T-helper 2 cell treated with Interferon-gamma antibody and Interleukin-4, amounts not matched to agents 5 μg/mL and 100 μg/mL, for 36 hours (primary cell): ENCODE data around the gene CDKN2D.
"Not testable (repeated sequence)": the region's sequence is repeated elsewhere in the genome, so short reads cannot be mapped to it uniquely, and the experiment has no call there.

ENCODE experiments used
- DNase-seq: peaks from one replicate; pipeline ENCODE4 v3.0.0; 2021; ENCODE audit warnings: low spot score
- H3K27ac Mint-ChIP-seq: one replicate; pipeline ENCODE4 v1.8.0; 2021; ENCODE audit warnings: mild to moderate bottlenecking, mixed read lengths
- H3K27me3 Mint-ChIP-seq: one replicate; pipeline ENCODE4 v1.8.0; 2021; ENCODE audit warnings: low read depth, mixed read lengths
- H3K36me3 Mint-ChIP-seq: one replicate; pipeline ENCODE4 v1.8.0; 2021; ENCODE audit warnings: low read depth, mixed read lengths
- H3K4me1 Mint-ChIP-seq: one replicate; pipeline ENCODE4 v1.8.0; 2021; ENCODE audit warnings: low read depth, mixed read lengths
- H3K4me3 Mint-ChIP-seq: one replicate; pipeline ENCODE4 v1.8.0; 2022; ENCODE audit warnings: mild to moderate bottlenecking, moderate library complexity, mixed read lengths
- H3K9me3 Mint-ChIP-seq: one replicate; pipeline ENCODE4 v1.8.0; 2021; ENCODE audit warnings: mixed read lengths

CDKN2D gene

GRCh38 chr19:10538204-10538983, 30.4 kb downstream of the CDKN2D start:
- DNase-seq: no peak
- Mint-ChIP-seq H3K27me3 (peaks cover 30% of the 10 kb centered on the region), H3K36me3 (no peaks in the 10 kb centered on the region), H3K9me3 (no peaks in the 10 kb centered on the region), H3K4me1 (peaks cover 4% of the 10 kb centered on the region), H3K4me3 (no peak overlapping the region), H3K27ac (no peak overlapping the region)

GRCh38 chr19:10537668-10538067, 31.1 kb downstream of the CDKN2D start:
- Mint-ChIP-seq H3K4me3 (no peak overlapping the region), H3K27ac (no peak overlapping the region), H3K9me3 (peaks cover 2% of the 10 kb centered on the region), H3K27me3 (peaks cover 30% of the 10 kb centered on the region), H3K4me1 (peaks cover 2% of the 10 kb centered on the region), H3K36me3 (no peaks in the 10 kb centered on the region)
- DNase-seq: no peak

- H3K27me3 Mint-ChIP-seq: peaks cover 32% of the 10 kb centered on the region
- H3K9me3 Mint-ChIP-seq: peaks cover 8% of the 10 kb centered on the region
- H3K4me3 Mint-ChIP-seq: no peak overlapping the region
- peaks cover 2% of the 10 kb centered on the region for H3K4me1 Mint-ChIP-seq
- DNase-seq: no peak
- H3K36me3 Mint-ChIP-seq: no peaks in the 10 kb centered on the region
- no peak overlapping the region for H3K27ac Mint-ChIP-seq
Measured at GRCh38 chr19:10535613-10536012, 33.2 kb downstream of the CDKN2D start.

GRCh38 chr19:10533646-10534386, 35.0 kb downstream of the CDKN2D start:
- no peaks in the 10 kb centered on the region for H3K36me3 Mint-ChIP-seq
- H3K27ac Mint-ChIP-seq: no peak overlapping the region
- DNase-seq: no peak
- H3K9me3 Mint-ChIP-seq: peaks cover 8% of the 10 kb centered on the region
- H3K27me3 Mint-ChIP-seq: peaks cover 17% of the 10 kb centered on the region
- no peak overlapping the region for H3K4me3 Mint-ChIP-seq
- peaks cover under 1% of the 10 kb centered on the region for H3K4me1 Mint-ChIP-seq

- Mint-ChIP-seq H3K27ac (no peak overlapping the region), H3K27me3 (peaks cover 8% of the 10 kb centered on the region), H3K9me3 (peaks cover 8% of the 10 kb centered on the region), H3K4me3 (no peak overlapping the region), H3K36me3 (no peaks in the 10 kb centered on the region), H3K4me1 (no peaks in the 10 kb centered on the region)
- DNase-seq: no peak
Measured at GRCh38 chr19:10532457-10532856, 36.3 kb downstream of the CDKN2D start.

- not testable (repeated sequence) for H3K4me1 Mint-ChIP-seq, H3K27me3 Mint-ChIP-seq, DNase-seq, H3K27ac Mint-ChIP-seq, H3K4me3 Mint-ChIP-seq, H3K36me3 Mint-ChIP-seq, H3K9me3 Mint-ChIP-seq
Measured at GRCh38 chr19:10526887-10527286, 41.9 kb downstream of the CDKN2D start.

GRCh38 chr19:10525636-10526035, 43.1 kb downstream of the CDKN2D start:
- no peaks in the 10 kb centered on the region for H3K36me3 Mint-ChIP-seq
- no peaks in the 10 kb centered on the region for H3K4me1 Mint-ChIP-seq

GRCh38 chr19:10523135-10523636, 45.6 kb downstream of the CDKN2D start:
- Mint-ChIP-seq H3K4me3 (no peak overlapping the region), H3K4me1 (peaks cover 12% of the 10 kb centered on the region), H3K36me3 (no peaks in the 10 kb centered on the region), H3K27me3 (peaks cover 26% of the 10 kb centered on the region), H3K9me3 (no peaks in the 10 kb centered on the region), H3K27ac (no peak overlapping the region)
- DNase-seq: no peak

More at GRCh38 chr19:10525636-10526035, 43.1 kb downstream of the CDKN2D start:
- no peak for DNase-seq
- peaks cover 6% of the 10 kb centered on the region for H3K27me3 Mint-ChIP-seq
- no peak overlapping the region for H3K27ac Mint-ChIP-seq
- no peaks in the 10 kb centered on the region for H3K9me3 Mint-ChIP-seq
- H3K4me3 Mint-ChIP-seq: no peak overlapping the region

- Mint-ChIP-seq H3K9me3 (no peaks in the 10 kb centered on the region), H3K27ac (no peak overlapping the region)
- no peak for DNase-seq
Measured at GRCh38 chr19:10521461-10522171, 47.2 kb downstream of the CDKN2D start.

GRCh38 chr19:10520652-10521318, 48.0 kb downstream of the CDKN2D start:
- no peak for DNase-seq
- no peaks in the 10 kb centered on the region for H3K9me3 Mint-ChIP-seq
- no peak overlapping the region for H3K4me3 Mint-ChIP-seq
- no peaks in the 10 kb centered on the region for H3K36me3 Mint-ChIP-seq
- peaks cover 41% of the 10 kb centered on the region for H3K27me3 Mint-ChIP-seq
- no peak overlapping the region for H3K27ac Mint-ChIP-seq
- peaks cover 19% of the 10 kb centered on the region for H3K4me1 Mint-ChIP-seq

More at GRCh38 chr19:10521461-10522171, 47.2 kb downstream of the CDKN2D start:
- Mint-ChIP-seq H3K36me3 (no peaks in the 10 kb centered on the region), H3K27me3 (peaks cover 33% of the 10 kb centered on the region), H3K4me3 (no peak overlapping the region), H3K4me1 (peaks cover 18% of the 10 kb centered on the region)

- Mint-ChIP-seq H3K9me3 (no peaks in the 10 kb centered on the region), H3K27me3 (peaks cover 53% of the 10 kb centered on the region), H3K27ac (peak overlapping the region; percentile 41), H3K4me1 (peaks cover 19% of the 10 kb centered on the region), H3K36me3 (no peaks in the 10 kb centered on the region), H3K4me3 (peak overlapping the region; percentile 55)
- no peak for DNase-seq
Measured at GRCh38 chr19:10519421-10519820, 49.4 kb downstream of the CDKN2D start.

GRCh38 chr19:10518444-10519361, 50.1 kb downstream of the CDKN2D start:
- Mint-ChIP-seq H3K9me3 (no peaks in the 10 kb centered on the region), H3K27me3 (peaks cover 58% of the 10 kb centered on the region), H3K27ac (no peak overlapping the region), H3K4me3 (peak overlapping the region; percentile 55), H3K4me1 (peaks cover 20% of the 10 kb centered on the region), H3K36me3 (no peaks in the 10 kb centered on the region)
- DNase-seq: no peak
